Umbilical cord (tissue), 2 donors: Measurements from ENCODE around the gene YKT6. TPM values are rescaled to one million over a fixed set of nuclear protein-coding genes. Genes with fewer than 3 reads are reported as not detected.
"Not testable (repeated sequence)": the region's sequence is repeated elsewhere in the genome, so short reads cannot be mapped to it uniquely, and the experiment has no call there.

Experiments
- DNase-seq: peaks from one replicate; pipeline ENCODE4 v3.0.0-alpha.2; 2015; ENCODE audit warnings: low spot score
- total RNA-seq: library from RNA; depleted of rRNA; stranded (reverse); fragments of >200 nt; gene quantifications from one replicate; pipeline ENCODE4 v1.2.3, GENCODE V29; 2014; ENCODE audit warnings: low replicate concordance; ENCODE audit not compliant: insufficient read depth

The YKT6 gene
- total RNA-seq, 1 donor from 2014 or later: 21.2 TPM

GRCh38 chr7:44193011-44193802, 7.6 kb upstream of the YKT6 start:
- no peak for DNase-seq

GRCh38 chr7:44194069-44194468, 6.7 kb upstream of the YKT6 start:
- DNase-seq: no peak

GRCh38 chr7:44194562-44195145, 6.1 kb upstream of the YKT6 start:
- DNase-seq: no peak

GRCh38 chr7:44195889-44196288, 4.9 kb upstream of the YKT6 start:
- no peak for DNase-seq

- peak; percentile 78 for DNase-seq
These were observed 4.3 kb upstream of the YKT6 start for GRCh38 chr7:44196450-44196872.

GRCh38 chr7:44197474-44197873, 3.3 kb upstream of the YKT6 start:
- no peak for DNase-seq

GRCh38 chr7:44200163-44200562, 615 bp upstream of the YKT6 start:
- not testable (repeated sequence) for DNase-seq

GRCh38 chr7:44201813-44202212, 1.0 kb downstream of the YKT6 start:
- no peak for DNase-seq

- DNase-seq: no peak
These were observed 5.2 kb downstream of the YKT6 start for GRCh38 chr7:44206008-44206407.

GRCh38 chr7:44208085-44208484, 7.3 kb downstream of the YKT6 start:
- no peak for DNase-seq

GRCh38 chr7:44210107-44210506, 9.3 kb downstream of the YKT6 start:
- no peak for DNase-seq

- DNase-seq: no peak
These were observed 10.4 kb downstream of the YKT6 start for GRCh38 chr7:44211126-44211675.

GRCh38 chr7:44212018-44212417, 11.2 kb downstream of the YKT6 start:
- no peak for DNase-seq

- no peak for DNase-seq
These were observed 11.9 kb downstream of the YKT6 start for GRCh38 chr7:44212581-44213184.

- DNase-seq: no peak
These were observed 12.6 kb downstream of the YKT6 start for GRCh38 chr7:44213206-44213876.

- DNase-seq: no peak
These were observed 13.2 kb downstream of the YKT6 start for GRCh38 chr7:44213877-44214388.

GRCh38 chr7:44215531-44215930, 14.8 kb downstream of the YKT6 start:
- DNase-seq: no peak

- DNase-seq: no peak
These were observed 15.2 kb downstream of the YKT6 start for GRCh38 chr7:44216019-44216418.

GRCh38 chr7:44216521-44217222, 15.9 kb downstream of the YKT6 start:
- DNase-seq: no peak

- DNase-seq: no peak
These were observed 16.5 kb downstream of the YKT6 start for GRCh38 chr7:44217223-44217714.

- DNase-seq: no peak
These were observed 17.1 kb downstream of the YKT6 start for GRCh38 chr7:44217852-44218402.
